H1 (cell line): Measurements from ENCODE around the gene INPP4B. TPM values are rescaled to one million over a fixed set of nuclear protein-coding genes. Genes with fewer than 3 reads are reported as not detected.

Source experiments
- BACH1 ChIP-seq: IDR thresholded peaks from 2 replicates; pipeline ENCODE4 v1.6.1; 2012; ENCODE audit warnings: low read length, improper control_type of control experiment
- FOSL1 ChIP-seq: IDR thresholded peaks from 2 replicates; pipeline ENCODE4 v1.6.1; 2011; ENCODE audit warnings: mild to moderate bottlenecking, low read depth, low read length, moderate library complexity; ENCODE audit not compliant: insufficient read depth
- TAF7 ChIP-seq: optimal IDR thresholded peaks from 2 replicates; pipeline ENCODE3; 2011; ENCODE audit warnings: low read depth, mild to moderate bottlenecking, inconsistent platforms, low read length, moderate library complexity, borderline replicate concordance
- TBP ChIP-seq: IDR thresholded peaks from 2 replicates; pipeline ENCODE4 v1.6.1; 2011; ENCODE audit warnings: low read depth, low read length, improper control_type of control experiment
- YY1 ChIP-seq: IDR thresholded peaks from 2 replicates; pipeline ENCODE4 v1.6.1; 2011; ENCODE audit warnings: low read depth, mild to moderate bottlenecking, low read length
- polyA plus RNA-seq, 7 experiments: library from polyadenylated mRNA; depleted of rRNA in 3 of 7; stranded (reverse) in 5 of 7; unstranded in 2 of 7; fragments of >200 nt in 5 of 7; fragments of 200-250 nt in 2 of 7; gene quantifications; 1 replicate in 5 of 7; 2 replicates in 1 of 7; 4 replicates in 1 of 7; pipeline versions ENCODE4 v1.2.1 to v1.2.3, GENCODE V29; 2011 to 2013; ENCODE audit warnings: missing spikeins in 2 of 7, mixed read lengths in 2 of 7
- total RNA-seq: library from RNA; stranded (reverse); fragmentation: NEBNext Ultra II Directional; extraction: Animal tissue kit (Norgen Biotek cat#: 25700); gene quantifications from 2 replicates; pipeline ENCODE4 v1.2.1, GENCODE V29; 2021
- TF ChIP-seq, protein P1 (sequence below), 3 experiments: IDR thresholded peaks; 1 replicate in 2 of 3; 2 replicates in 1 of 3; pipeline versions ENCODE4 v1.5.1 to v1.6.1; 2011; ENCODE audit warnings: low read length in 3 of 3, mild to moderate bottlenecking in 3 of 3, inconsistent platforms in 2 of 3, low read depth in 1 of 3, moderate library complexity in 1 of 3; ENCODE audit not compliant: insufficient read depth in 1 of 3; ENCODE audit errors: control extremely low read depth in 1 of 3
- TF ChIP-seq, protein P2 (sequence below): IDR thresholded peaks from 2 replicates; pipeline ENCODE4 v1.6.1; 2011; ENCODE audit warnings: low read length, improper control_type of control experiment

INPP4B gene
- total and polyA plus RNA-seq, 2 of the 8 experiments (the other 6 are each of a cell fraction or from before 2014, with no cell fraction given), result 0.11 to 0.54 TPM

DNA sequence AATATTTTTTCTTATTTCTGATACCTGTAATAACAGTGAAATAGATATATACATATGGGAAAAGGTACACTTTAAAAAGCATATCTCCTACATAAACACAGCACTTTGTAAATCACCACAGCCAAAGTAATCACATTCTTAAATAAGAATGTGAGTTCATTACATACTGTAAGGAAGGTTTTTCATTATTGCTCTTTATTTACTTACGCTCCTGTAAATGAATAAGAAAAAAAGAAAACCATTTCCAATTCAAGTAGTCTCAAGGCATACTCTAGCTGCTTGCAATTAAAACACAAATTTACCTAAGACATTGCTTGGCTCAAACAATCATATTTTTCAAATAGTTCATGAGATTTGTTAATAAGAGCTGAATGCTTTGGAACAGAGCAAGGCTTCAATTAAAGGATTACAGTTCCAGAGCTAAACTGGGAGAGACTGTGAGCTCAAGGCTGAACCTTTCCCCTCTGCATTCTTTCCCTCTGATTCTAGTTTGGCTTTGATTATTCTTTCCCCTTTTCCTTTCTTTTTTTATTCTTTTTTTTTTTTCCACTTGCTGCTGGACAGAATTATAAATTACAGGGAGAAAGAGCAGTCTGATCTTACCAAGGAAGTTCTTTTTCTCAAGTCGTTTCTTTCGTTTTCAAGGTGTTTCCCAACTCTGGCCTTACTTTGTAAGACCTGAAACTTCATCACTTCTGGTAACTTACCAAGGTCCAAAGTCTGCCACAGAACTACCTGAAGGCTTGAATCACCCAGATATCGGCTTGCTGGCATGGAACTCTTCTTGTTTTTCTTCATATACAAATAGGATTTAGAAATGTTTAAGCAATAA, 278.3 kb downstream of the INPP4B start (continued):
- TF ChIP-seq, protein P1, sequence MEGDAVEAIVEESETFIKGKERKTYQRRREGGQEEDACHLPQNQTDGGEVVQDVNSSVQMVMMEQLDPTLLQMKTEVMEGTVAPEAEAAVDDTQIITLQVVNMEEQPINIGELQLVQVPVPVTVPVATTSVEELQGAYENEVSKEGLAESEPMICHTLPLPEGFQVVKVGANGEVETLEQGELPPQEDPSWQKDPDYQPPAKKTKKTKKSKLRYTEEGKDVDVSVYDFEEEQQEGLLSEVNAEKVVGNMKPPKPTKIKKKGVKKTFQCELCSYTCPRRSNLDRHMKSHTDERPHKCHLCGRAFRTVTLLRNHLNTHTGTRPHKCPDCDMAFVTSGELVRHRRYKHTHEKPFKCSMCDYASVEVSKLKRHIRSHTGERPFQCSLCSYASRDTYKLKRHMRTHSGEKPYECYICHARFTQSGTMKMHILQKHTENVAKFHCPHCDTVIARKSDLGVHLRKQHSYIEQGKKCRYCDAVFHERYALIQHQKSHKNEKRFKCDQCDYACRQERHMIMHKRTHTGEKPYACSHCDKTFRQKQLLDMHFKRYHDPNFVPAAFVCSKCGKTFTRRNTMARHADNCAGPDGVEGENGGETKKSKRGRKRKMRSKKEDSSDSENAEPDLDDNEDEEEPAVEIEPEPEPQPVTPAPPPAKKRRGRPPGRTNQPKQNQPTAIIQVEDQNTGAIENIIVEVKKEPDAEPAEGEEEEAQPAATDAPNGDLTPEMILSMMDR (IDR thresholded peaks at IDR 0.05; ENCODE audit: control extremely low read depth in 1 of 3, insufficient read depth in 1 of 3, low read depth in 1 of 3, low read length in 3 of 3), result no peak
- no peak for TF ChIP-seq FOSL1
- TF ChIP-seq TAF7, result no peak
- no peak for TF ChIP-seq TBP
- TF ChIP-seq, protein P2, sequence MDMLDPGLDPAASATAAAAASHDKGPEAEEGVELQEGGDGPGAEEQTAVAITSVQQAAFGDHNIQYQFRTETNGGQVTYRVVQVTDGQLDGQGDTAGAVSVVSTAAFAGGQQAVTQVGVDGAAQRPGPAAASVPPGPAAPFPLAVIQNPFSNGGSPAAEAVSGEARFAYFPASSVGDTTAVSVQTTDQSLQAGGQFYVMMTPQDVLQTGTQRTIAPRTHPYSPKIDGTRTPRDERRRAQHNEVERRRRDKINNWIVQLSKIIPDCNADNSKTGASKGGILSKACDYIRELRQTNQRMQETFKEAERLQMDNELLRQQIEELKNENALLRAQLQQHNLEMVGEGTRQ, result no peak
- no peak for TF ChIP-seq YY1
- no peak for TF ChIP-seq BACH1
- TF ChIP-seq, all 59 proteins: peak for 0
